Sigmoid colon (tissue), 7 donors: Measurements from ENCODE around the gene SYT10. TPM values are rescaled to one million over a fixed set of nuclear protein-coding genes. Genes with fewer than 3 reads are reported as not detected.

ENCODE experiments used
- DNase-seq: peaks from one replicate; pipeline ENCODE4 v3.0.0-alpha.2; 2019
- H3K27ac ChIP-seq, 4 donors: fragments of 200-600 bp; sonication (generic); one replicate each; pipeline ENCODE4 v1.5.1; 2016 to 2019; ENCODE audit warnings: mild to moderate bottlenecking in 1 of 4
- H3K27me3 ChIP-seq, 3 donors: fragments of 200-600 bp; sonication (generic); one replicate each; pipeline ENCODE4 v1.5.1; 2019; ENCODE audit warnings: mild to moderate bottlenecking in 1 of 3
- H3K36me3 ChIP-seq, 4 donors: fragments of 200-600 bp; sonication (generic); one replicate each; pipeline ENCODE4 v1.5.1; 2016 to 2019
- H3K4me1 ChIP-seq, 4 donors: fragments of 200-600 bp; sonication (generic); one replicate each; pipeline ENCODE4 v1.5.1; 2017 to 2019
- H3K4me3 ChIP-seq, 4 donors: fragments of 200-600 bp; sonication (generic); one replicate each; pipeline ENCODE4 v1.5.1; 2017 to 2019; ENCODE audit warnings: mild to moderate bottlenecking in 2 of 4, moderate library complexity in 1 of 4
- H3K9me3 ChIP-seq, 4 donors: fragments of 200-600 bp in 3 of 4; sonication (generic) in 3 of 4; one replicate each; pipeline versions ENCODE4 v1.5.1 to v1.6.1; 2013 to 2019
- CTCF ChIP-seq, 4 experiments: fragments of 450-650 bp in 3 of 4; fragments of 200-600 bp in 1 of 4; IDR thresholded peaks; one replicate each; pipeline ENCODE4 v1.5.1; 2016 to 2019; ENCODE audit warnings: antibody characterized with exemption in 4 of 4, mild to moderate bottlenecking in 3 of 4, moderate library complexity in 2 of 4
- EP300 ChIP-seq, 4 donors: sonication (generic); formaldehyde crosslinking; IDR thresholded peaks; one replicate each; pipeline ENCODE4 v1.6.1; 2017; ENCODE audit warnings: antibody characterized with exemption in 4 of 4
- POLR2A ChIP-seq, 2 donors: fragments of 450-650 bp; IDR thresholded peaks; one replicate each; pipeline ENCODE4 v1.6.1; 2016; ENCODE audit warnings: antibody characterized with exemption in 2 of 2, mild to moderate bottlenecking in 2 of 2, moderate library complexity in 2 of 2
- POLR2AphosphoS5 ChIP-seq, 4 donors: sonication (generic); formaldehyde crosslinking; IDR thresholded peaks; one replicate each; pipeline ENCODE4 v1.6.1; 2017; ENCODE audit warnings: antibody characterized with exemption in 4 of 4
- WGBS, 2 donors: extraction: QIAGEN DNeasy Blood & Tissue Kit; methylation state at CpG; one replicate each; pipeline ENCODE4 v1.1.7; 2013; 5-methylcytosine and 5-hydroxymethylcytosine counted together
- intact Hi-C: fragments of 100-400 bp; cut with DNase I; formaldehyde crosslinking; loops from one replicate; pipeline ENCODE4 v1.15.1; 2023
- polyA plus RNA-seq, 3 donors: library from polyadenylated mRNA; stranded (reverse); fragments of 200-250 nt; gene quantifications; one replicate each; pipeline ENCODE4 v1.2.3, GENCODE V29; 2013
- total RNA-seq, 4 donors: library from RNA; depleted of rRNA; stranded (reverse); fragments of >200 nt; gene quantifications; one replicate each; pipeline ENCODE4 v1.1.0, GENCODE V29; 2016
- donor health status: healthy with polysubstance abuse.
- donor health status: Bipolar disorder and iron deficiency.
- donor health status: healthy.

The SYT10 gene
- total RNA-seq (1 to 10 TPM in 3 of 4 donors, under 1 TPM in 1; 0.49 to 6.9 (median 4.2) TPM), polyA plus RNA-seq (under 1 TPM in 1 of 3 donors, not detected in 2; 0.13 TPM)

GRCh38 chr12:33439587-33440011, at the start of gene SYT10:
SYT10 (minus strand) TSS chr12:33439819; CDS start chr12:33439522, 297 bp downstream.
- no peak for DNase-seq
- H3K36me3 ChIP-seq = no peaks in the 10 kb centered on the region
- H3K4me1 ChIP-seq = peaks cover 0 to 14% (median 10%) of the 10 kb centered on the region in 4 donors
- peak within 1 kb of the TSS in 2 of 4 donors; percentile 52 to 53 for H3K27ac ChIP-seq
- intact Hi-C loops = no loop called here
- TF ChIP-seq POLR2AphosphoS5 (IDR thresholded peaks at IDR 0.05) (peak in 1 of 4 donors; percentile 29), CTCF (IDR thresholded peaks at IDR 0.05) (no peak)
- H3K4me3 ChIP-seq = peak within 1 kb of the TSS; percentile 34 to 54 (median 48)
- peaks cover 8 to 42% (median 23%) of the 10 kb centered on the region in 3 donors for H3K27me3 ChIP-seq
- 5% methylated on average over 49 of the region's 49 CpGs for WGBS, 2 donors
- H3K9me3 ChIP-seq = no peaks in the 10 kb centered on the region

- H3K27ac ChIP-seq = no peak overlapping the region
- TF ChIP-seq POLR2A (IDR thresholded peaks at IDR 0.05) = no peak
- H3K4me3 ChIP-seq = no peak overlapping the region
- H3K27me3 ChIP-seq = no peaks in the 10 kb centered on the region
- intact Hi-C loops = no loop called here
- WGBS, 2 donors = 6 to 63% methylated on average over 1 of the region's 1 CpG
- H3K9me3 ChIP-seq = no peaks in the 10 kb centered on the region
- no peaks in the 10 kb centered on the region for H3K4me1 ChIP-seq
- DNase-seq = no peak
- H3K36me3 ChIP-seq = no peaks in the 10 kb centered on the region
Observed at GRCh38 chr12:33488036-33488435, 48.4 kb upstream of the SYT10 start.

- no peak for TF ChIP-seq POLR2AphosphoS5 (IDR thresholded peaks at IDR 0.05)
- no peaks in the 10 kb centered on the region for H3K36me3 ChIP-seq
Observed at GRCh38 chr12:33486058-33486457, 46.4 kb upstream of the SYT10 start.

GRCh38 chr12:33484161-33484560, 44.5 kb upstream of the SYT10 start:
- Histone ChIP-seq H3K4me3 (no peak overlapping the region), H3K4me1 (no peaks in the 10 kb centered on the region), H3K27ac (no peak overlapping the region), H3K27me3 (no peaks in the 10 kb centered on the region), H3K9me3 (no peaks in the 10 kb centered on the region), H3K36me3 (no peaks in the 10 kb centered on the region)
- TF ChIP-seq POLR2AphosphoS5 (IDR thresholded peaks at IDR 0.05) (no peak), CTCF (IDR thresholded peaks at IDR 0.05) (no peak), EP300 (IDR thresholded peaks at IDR 0.05) (no peak), POLR2A (IDR thresholded peaks at IDR 0.05) (no peak)
- DNase-seq = no peak
- intact Hi-C loops = no loop called here
- 58 to 74% methylated on average over 1 of the region's 1 CpG for WGBS, 2 donors

More at GRCh38 chr12:33486058-33486457, 46.4 kb upstream of the SYT10 start:
- no peaks in the 10 kb centered on the region for H3K9me3 ChIP-seq
- no peak overlapping the region for H3K4me3 ChIP-seq
- intact Hi-C loops = no loop called here
- no peak for DNase-seq
- WGBS, 2 donors = 12 to 49% methylated on average over 2 of the region's 2 CpGs
- H3K27me3 ChIP-seq = no peaks in the 10 kb centered on the region
- H3K4me1 ChIP-seq = no peaks in the 10 kb centered on the region
- no peak overlapping the region for H3K27ac ChIP-seq

GRCh38 chr12:33480366-33480765, 40.7 kb upstream of the SYT10 start:
- Histone ChIP-seq H3K9me3 (no peaks in the 10 kb centered on the region), H3K36me3 (no peaks in the 10 kb centered on the region), H3K4me1 (no peaks in the 10 kb centered on the region), H3K4me3 (no peak overlapping the region), H3K27ac (no peak overlapping the region), H3K27me3 (no peaks in the 10 kb centered on the region)
- 64 to 73% methylated on average over 1 of the region's 1 CpG for WGBS, 2 donors
- intact Hi-C loops = no loop called here
- no peak for DNase-seq
- TF ChIP-seq EP300 (IDR thresholded peaks at IDR 0.05) (no peak), POLR2A (IDR thresholded peaks at IDR 0.05) (no peak), CTCF (IDR thresholded peaks at IDR 0.05) (no peak), POLR2AphosphoS5 (IDR thresholded peaks at IDR 0.05) (no peak)

GRCh38 chr12:33476058-33476457, 36.4 kb upstream of the SYT10 start:
- Histone ChIP-seq H3K4me1 (no peaks in the 10 kb centered on the region), H3K36me3 (no peaks in the 10 kb centered on the region), H3K4me3 (no peak overlapping the region), H3K27me3 (no peaks in the 10 kb centered on the region), H3K27ac (no peak overlapping the region), H3K9me3 (no peaks in the 10 kb centered on the region)
- intact Hi-C loops = no loop called here
- 48 to 70% methylated on average over 1 of the region's 1 CpG for WGBS, 2 donors
- no peak for DNase-seq
- TF ChIP-seq CTCF (IDR thresholded peaks at IDR 0.05) (no peak), POLR2A (IDR thresholded peaks at IDR 0.05) (no peak), EP300 (IDR thresholded peaks at IDR 0.05) (no peak), POLR2AphosphoS5 (IDR thresholded peaks at IDR 0.05) (no peak)
